RWPE1 (cell line): Measurements from ENCODE around the gene EXOC3L4.

Experiments
- CTCF ChIA-PET: fragments of 350-600 bp; sonication (Branson Sonifier 250); formaldehyde crosslinking; extraction: SDS; loops from one replicate; lab custom pipeline; 2021; lab: Yijun Ruan, JAX
- POLR2A ChIA-PET: fragments of 400-600 bp; formaldehyde crosslinking; extraction: SDS; loops from one replicate; lab custom pipeline; 2020; ENCODE audit warnings: antibody characterized with exemption; ENCODE audit not compliant: low non-redundant PET; lab: Yijun Ruan, JAX
- DNase-seq: peaks from one replicate; pipeline ENCODE4 v3.0.0; 2012; ENCODE audit warnings: low spot score
- H3K27ac ChIP-seq: fragments of 450-650 bp; 2 replicates; pipeline ENCODE4 v1.5.1; 2017
- TF ChIP-seq, protein P1 (sequence below): fragments of 450-650 bp; conservative IDR thresholded peaks from 2 replicates; pipeline ENCODE4 v1.5.1; 2017; ENCODE audit warnings: low read depth, mild to moderate bottlenecking

EXOC3L4 gene

GRCh38 chr14:103061482-103061976 is 33.0 kb upstream of the EXOC3L4 start:
- H3K27ac ChIP-seq, result peak overlapping the region; percentile 30; the same call in 1 of the 2 replicates
- ChIA-PET POLR2A (no interaction called here), CTCF (no interaction called here)

GRCh38 chr14:103064436-103064835 is 30.1 kb upstream of the EXOC3L4 start:
- ChIA-PET CTCF (no interaction called here), POLR2A (no interaction called here)
- TF ChIP-seq, protein P1, sequence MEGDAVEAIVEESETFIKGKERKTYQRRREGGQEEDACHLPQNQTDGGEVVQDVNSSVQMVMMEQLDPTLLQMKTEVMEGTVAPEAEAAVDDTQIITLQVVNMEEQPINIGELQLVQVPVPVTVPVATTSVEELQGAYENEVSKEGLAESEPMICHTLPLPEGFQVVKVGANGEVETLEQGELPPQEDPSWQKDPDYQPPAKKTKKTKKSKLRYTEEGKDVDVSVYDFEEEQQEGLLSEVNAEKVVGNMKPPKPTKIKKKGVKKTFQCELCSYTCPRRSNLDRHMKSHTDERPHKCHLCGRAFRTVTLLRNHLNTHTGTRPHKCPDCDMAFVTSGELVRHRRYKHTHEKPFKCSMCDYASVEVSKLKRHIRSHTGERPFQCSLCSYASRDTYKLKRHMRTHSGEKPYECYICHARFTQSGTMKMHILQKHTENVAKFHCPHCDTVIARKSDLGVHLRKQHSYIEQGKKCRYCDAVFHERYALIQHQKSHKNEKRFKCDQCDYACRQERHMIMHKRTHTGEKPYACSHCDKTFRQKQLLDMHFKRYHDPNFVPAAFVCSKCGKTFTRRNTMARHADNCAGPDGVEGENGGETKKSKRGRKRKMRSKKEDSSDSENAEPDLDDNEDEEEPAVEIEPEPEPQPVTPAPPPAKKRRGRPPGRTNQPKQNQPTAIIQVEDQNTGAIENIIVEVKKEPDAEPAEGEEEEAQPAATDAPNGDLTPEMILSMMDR, result no peak
- peak overlapping the region; percentile 99 for H3K27ac ChIP-seq
- no peak for DNase-seq

More at GRCh38 chr14:103061482-103061976, 33.0 kb upstream of the EXOC3L4 start:
- TF ChIP-seq, protein P1, result no peak
- DNase-seq, result no peak

GRCh38 chr14:103064978-103065377 is 29.5 kb upstream of the EXOC3L4 start:
- ChIA-PET CTCF (no interaction called here), POLR2A (no interaction called here)
- H3K27ac ChIP-seq, result peak overlapping the region; percentile 99
- no peak for DNase-seq
- TF ChIP-seq, protein P1, result no peak

DNA sequence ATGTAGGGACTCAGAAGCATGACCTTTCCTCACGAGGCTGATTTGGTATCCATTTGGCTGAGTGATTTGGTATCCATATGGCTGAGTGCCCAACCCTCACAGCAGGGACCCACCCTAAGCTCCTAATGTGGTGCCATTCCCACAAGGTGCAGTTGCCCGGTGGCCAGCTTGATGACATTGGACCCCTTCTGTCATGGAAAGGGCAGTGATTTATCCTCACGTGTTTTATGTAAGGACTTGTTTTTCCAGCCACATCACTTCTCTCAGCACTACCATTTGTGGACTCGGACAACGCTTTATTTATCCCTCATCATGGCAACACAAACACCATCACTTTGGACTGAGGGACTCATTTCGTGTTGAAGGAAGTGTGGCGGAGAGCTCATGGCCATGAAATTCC is 28.7 kb upstream of the EXOC3L4 start:
- POLR2A ChIA-PET, result no interaction called here
- H3K27ac ChIP-seq, result peak overlapping the region; percentile 99
- TF ChIP-seq, protein P1, result no peak
- CTCF ChIA-PET, result no interaction called here
- no peak for DNase-seq

DNA sequence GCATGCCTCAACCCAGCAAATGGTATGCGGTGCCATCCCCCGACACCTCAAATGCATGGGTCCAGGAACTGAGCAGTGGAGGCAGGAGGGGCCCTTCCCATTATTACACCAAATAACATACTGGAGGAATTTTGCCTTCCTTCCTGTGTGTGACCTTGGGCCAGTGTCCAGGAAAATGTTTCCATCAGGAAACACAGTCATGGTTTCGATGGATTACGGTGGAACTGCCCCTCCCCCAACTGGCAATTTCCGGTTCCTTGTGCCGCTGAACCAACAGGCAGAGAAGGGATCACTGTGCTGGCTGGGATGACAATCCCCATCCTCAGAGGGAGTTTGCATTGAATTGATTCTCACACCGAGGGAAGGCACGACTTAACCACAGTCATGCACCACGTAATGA is 28.1 kb upstream of the EXOC3L4 start:
- peak overlapping the region; percentile 99 for H3K27ac ChIP-seq
- TF ChIP-seq, protein P1, result no peak
- DNase-seq, result no peak
- POLR2A ChIA-PET, result no interaction called here
- CTCF ChIA-PET, result no interaction called here

- CTCF ChIA-PET, result interaction anchor here (0.6 kb wide), 1 partner anchor 174 kb away, joined by 3 read pairs; no protein-coding TSS in a partner anchor
- peak overlapping the region; percentile 99 for H3K27ac ChIP-seq
- TF ChIP-seq, protein P1, result no peak
- POLR2A ChIA-PET, result no interaction called here
- peak; percentile 45 for DNase-seq
Observed at GRCh38 chr14:103067231-103067954, 27.1 kb upstream of the EXOC3L4 start.
